Activated B cell treated with CpG ODN at 0.5 μM for 24 hours (primary cell): ENCODE results near the gene KIF26B. TPM values are rescaled to one million over a fixed set of nuclear protein-coding genes. Genes with fewer than 3 reads are reported as not detected.

Experiments used
- ATAC-seq: fragments of 200-7000 bp; cut with Tn5 transposase; one replicate; pipeline ENCODE4 v1.10.0; 2021; ENCODE audit warnings: low read depth, mild to moderate bottlenecking, moderate library complexity
- CTCF ChIA-PET: fragments of 350-600 bp; sonication (Branson Sonifier 250); formaldehyde crosslinking; loops from one replicate; lab custom pipeline; 2021; ENCODE audit warnings: antibody characterized with exemption; lab: Charles Lee
- POLR2A ChIA-PET: fragments of 350-600 bp; sonication (Branson Sonifier 250); formaldehyde crosslinking; loops from one replicate; lab custom pipeline; 2021; ENCODE audit warnings: antibody characterized with exemption; lab: Charles Lee
- DNase-seq: peaks from one replicate; pipeline ENCODE4 v3.0.0; 2022
- H3K27ac Mint-ChIP-seq: one replicate; pipeline ENCODE4 v1.8.0; 2020; ENCODE audit warnings: mixed read lengths
- H3K27me3 Mint-ChIP-seq: one replicate; pipeline ENCODE4 v1.8.0; 2021; ENCODE audit warnings: mixed read lengths
- H3K36me3 Mint-ChIP-seq: one replicate; pipeline ENCODE4 v1.8.0; 2021; ENCODE audit warnings: low read depth, mixed read lengths
- H3K4me1 Mint-ChIP-seq: one replicate; pipeline ENCODE4 v1.8.0; 2021; ENCODE audit warnings: mixed read lengths
- H3K4me3 Mint-ChIP-seq: one replicate; pipeline ENCODE4 v1.8.0; 2020; ENCODE audit warnings: mild to moderate bottlenecking, mixed read lengths
- H3K9me3 Mint-ChIP-seq: one replicate; pipeline ENCODE4 v1.8.0; 2020; ENCODE audit warnings: mixed read lengths
- intact Hi-C: fragments of 100-400 bp; cut with micrococcal nuclease; formaldehyde crosslinking; loops from one replicate; pipeline ENCODE4 v1.15.1; 2024
- total RNA-seq: library from RNA; stranded (reverse); gene quantifications from 2 replicates; pipeline ENCODE4 v1.2.3, GENCODE V29; 2022
- TF ChIP-seq, protein P1 (sequence below): fragments of 200-600 bp; IDR thresholded peaks from one replicate; pipeline ENCODE4 v1.8.0; 2022; ENCODE audit warnings: antibody characterized with exemption, mild to moderate bottlenecking

KIF26B gene
- total RNA-seq: 1.7 TPM in 2 replicates

DNA sequence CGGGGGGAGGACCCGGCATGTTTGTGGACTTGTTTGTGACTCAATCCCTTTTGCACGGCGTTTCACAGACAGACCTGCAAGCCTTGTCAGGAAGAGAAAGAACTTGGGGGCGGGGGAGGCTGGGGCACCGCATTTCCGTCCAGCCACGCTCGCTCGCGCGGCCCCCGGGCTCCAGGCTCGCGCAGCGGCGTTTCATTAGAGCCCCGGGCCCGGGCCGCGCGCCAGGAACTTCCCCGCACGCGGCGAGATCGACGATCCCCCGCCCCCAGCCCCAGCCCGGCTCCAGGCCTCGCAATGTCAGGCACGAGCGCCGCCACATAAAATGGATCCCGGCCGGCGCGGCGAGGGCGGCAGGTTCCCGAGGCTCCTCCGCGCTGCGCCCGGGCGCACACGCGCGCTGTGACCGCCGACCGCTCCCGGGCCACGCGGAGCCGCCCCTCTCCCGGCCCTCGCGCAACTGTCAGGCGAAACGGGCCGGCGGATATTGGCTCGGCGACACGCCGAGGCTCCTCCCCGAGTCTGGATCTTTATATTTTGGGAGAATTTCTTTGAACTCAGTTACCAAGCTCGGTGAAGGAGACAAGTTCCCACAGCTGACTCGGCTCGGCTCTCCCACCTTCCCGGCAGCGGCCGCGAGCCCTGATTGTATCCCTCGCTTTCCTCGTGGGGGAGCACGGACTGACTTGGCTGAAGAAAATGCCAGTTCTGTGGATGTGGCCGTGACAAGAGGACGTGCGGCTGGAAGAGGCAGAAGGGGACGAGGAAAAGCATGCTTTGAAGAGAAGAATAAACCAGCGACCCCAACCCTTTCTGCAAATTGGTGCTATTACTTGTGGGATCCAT, at the start of gene KIF26B:
TSS of gene KIF26B (plus strand) at position 557 of the 843 bp plus-strand sequence. CDS start 440 bp downstream, outside the sequence.
- peaks cover 43% of the 10 kb centered on the region for H3K27me3 Mint-ChIP-seq
- H3K36me3 Mint-ChIP-seq: no peaks in the 10 kb centered on the region
- ChIA-PET POLR2A (no interaction called here), CTCF (interaction anchor here (1.1 to 4.2 kb wide), 4 partner anchors 846 to 1126 kb away, joined by 3 to 74 read pairs (median 11); no protein-coding TSS in a partner anchor)
- H3K9me3 Mint-ChIP-seq: peaks cover under 1% of the 10 kb centered on the region
- H3K4me3 Mint-ChIP-seq: peak within 1 kb of the TSS; percentile 88
- ATAC-seq: no peak
- peaks cover 28% of the 10 kb centered on the region for H3K4me1 Mint-ChIP-seq
- H3K27ac Mint-ChIP-seq: no peak within 1 kb of the TSS
- intact Hi-C loops: loop anchor here (10.0 kb wide), 3 partner anchors 290 to 700 kb away; partner anchors contain the start of genes ADSS2 and HNRNPU
- peak; percentile 31 for DNase-seq
- TF ChIP-seq, protein P1, sequence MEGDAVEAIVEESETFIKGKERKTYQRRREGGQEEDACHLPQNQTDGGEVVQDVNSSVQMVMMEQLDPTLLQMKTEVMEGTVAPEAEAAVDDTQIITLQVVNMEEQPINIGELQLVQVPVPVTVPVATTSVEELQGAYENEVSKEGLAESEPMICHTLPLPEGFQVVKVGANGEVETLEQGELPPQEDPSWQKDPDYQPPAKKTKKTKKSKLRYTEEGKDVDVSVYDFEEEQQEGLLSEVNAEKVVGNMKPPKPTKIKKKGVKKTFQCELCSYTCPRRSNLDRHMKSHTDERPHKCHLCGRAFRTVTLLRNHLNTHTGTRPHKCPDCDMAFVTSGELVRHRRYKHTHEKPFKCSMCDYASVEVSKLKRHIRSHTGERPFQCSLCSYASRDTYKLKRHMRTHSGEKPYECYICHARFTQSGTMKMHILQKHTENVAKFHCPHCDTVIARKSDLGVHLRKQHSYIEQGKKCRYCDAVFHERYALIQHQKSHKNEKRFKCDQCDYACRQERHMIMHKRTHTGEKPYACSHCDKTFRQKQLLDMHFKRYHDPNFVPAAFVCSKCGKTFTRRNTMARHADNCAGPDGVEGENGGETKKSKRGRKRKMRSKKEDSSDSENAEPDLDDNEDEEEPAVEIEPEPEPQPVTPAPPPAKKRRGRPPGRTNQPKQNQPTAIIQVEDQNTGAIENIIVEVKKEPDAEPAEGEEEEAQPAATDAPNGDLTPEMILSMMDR: no peak

DNA sequence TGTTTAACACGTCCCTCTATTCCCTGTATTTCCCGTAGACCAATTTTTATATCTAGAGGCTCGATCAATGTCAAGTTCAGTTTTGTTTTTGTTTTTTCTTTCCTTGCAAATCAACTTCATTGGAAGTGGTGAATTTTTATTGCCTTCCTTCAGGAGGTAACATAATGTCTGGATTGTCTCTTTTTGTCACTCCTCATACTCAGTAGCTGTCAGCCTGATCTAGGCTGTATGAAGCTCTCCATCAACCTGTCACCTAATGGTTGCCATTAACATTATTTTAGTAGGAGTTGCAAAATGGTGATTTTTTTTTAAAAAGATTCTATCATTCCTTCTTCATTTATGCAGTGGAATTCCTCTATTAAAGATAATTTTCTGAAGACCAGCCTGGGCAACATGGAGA, 49.7 kb upstream of the KIF26B start:
- no peak overlapping the region for H3K4me3 Mint-ChIP-seq
- no peak for ATAC-seq
- ChIA-PET CTCF (no interaction called here), POLR2A (no interaction called here)
- intact Hi-C loops: no loop called here
- TF ChIP-seq, protein P1: no peak
- no peaks in the 10 kb centered on the region for H3K27me3 Mint-ChIP-seq
- peaks cover 2% of the 10 kb centered on the region for H3K9me3 Mint-ChIP-seq
- no peaks in the 10 kb centered on the region for H3K36me3 Mint-ChIP-seq
- DNase-seq: no peak
- H3K27ac Mint-ChIP-seq: no peak overlapping the region
- H3K4me1 Mint-ChIP-seq: no peaks in the 10 kb centered on the region

DNA sequence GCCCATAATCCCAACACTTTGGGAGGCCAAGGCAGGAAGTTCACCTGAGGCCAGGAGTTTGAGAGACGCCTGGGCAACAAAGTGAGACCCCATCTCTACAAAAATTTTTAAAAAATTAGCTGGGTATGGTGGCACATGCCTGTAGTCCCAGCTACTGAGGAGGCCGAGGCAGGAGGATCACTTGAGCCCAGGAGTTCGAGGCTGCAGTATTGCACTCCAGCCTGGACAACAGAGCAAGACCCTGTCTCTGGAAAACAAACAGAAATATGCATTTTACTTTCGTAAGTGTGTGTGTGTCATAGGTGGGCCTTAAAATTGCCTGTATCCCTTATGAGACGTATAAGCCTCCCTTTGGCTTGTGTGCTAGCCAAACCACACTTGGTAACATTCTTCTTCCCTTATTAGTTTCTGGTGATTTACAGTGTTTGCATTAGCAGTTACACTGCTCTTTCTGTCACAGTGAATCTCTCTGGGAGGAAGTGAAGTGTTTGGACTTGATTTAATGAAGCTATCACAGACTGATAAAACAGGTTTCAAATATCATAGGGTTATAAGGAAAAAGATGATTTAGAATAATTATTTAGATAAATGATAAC, 48.9 kb upstream of the KIF26B start:
- TF ChIP-seq, protein P1: no peak
- DNase-seq (no peak), ATAC-seq (no peak)
- H3K4me1 Mint-ChIP-seq: no peaks in the 10 kb centered on the region
- peaks cover 2% of the 10 kb centered on the region for H3K9me3 Mint-ChIP-seq
- ChIA-PET CTCF (no interaction called here), POLR2A (no interaction called here)
- H3K27me3 Mint-ChIP-seq: no peaks in the 10 kb centered on the region
- intact Hi-C loops: no loop called here
- H3K27ac Mint-ChIP-seq: no peak overlapping the region
- no peak overlapping the region for H3K4me3 Mint-ChIP-seq
- no peaks in the 10 kb centered on the region for H3K36me3 Mint-ChIP-seq

DNA sequence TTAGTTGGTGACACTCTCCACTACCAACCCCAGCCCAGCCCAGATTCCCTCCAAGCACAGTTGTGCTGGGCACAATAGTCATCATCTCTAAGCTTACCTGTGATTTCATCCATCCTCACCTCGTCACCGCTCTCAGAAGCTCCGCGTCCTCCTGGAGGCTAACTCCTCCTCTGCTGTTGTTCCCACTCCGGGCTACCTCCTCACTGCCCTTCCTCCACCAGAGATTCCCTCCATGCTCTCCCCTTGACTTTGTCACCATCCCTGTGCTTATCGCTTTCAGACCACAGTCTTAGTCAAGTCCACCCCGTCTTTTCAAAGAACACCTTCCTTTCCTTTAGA, 47.0 kb upstream of the KIF26B start:
- CTCF ChIA-PET: no interaction called here
- H3K27me3 Mint-ChIP-seq: no peaks in the 10 kb centered on the region
- H3K27ac Mint-ChIP-seq: no peak overlapping the region

DNA sequence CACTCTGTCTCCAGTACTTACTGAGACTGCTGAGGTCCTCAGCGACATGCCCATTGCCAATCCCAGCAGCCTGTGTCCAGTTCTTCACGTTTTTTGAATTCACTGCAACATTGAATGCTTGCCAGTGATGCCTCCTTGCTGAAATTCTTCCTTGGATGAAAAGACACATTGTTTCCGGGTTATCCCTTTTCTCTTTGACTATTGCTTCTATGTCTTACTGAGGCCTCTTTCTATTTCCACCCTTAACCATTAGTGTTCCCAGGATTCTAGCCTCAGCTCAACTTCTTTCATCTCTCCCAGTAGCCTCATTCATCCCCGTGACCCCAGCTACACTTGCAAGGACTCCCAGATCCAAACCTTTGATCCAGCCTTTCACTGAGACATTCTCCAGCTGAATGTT, 46.5 kb upstream of the KIF26B start:
- no peak for ATAC-seq
- H3K27ac Mint-ChIP-seq: no peak overlapping the region
- TF ChIP-seq, protein P1: no peak

More for the DNA sequence above, 47.0 kb upstream of the KIF26B start:
- Mint-ChIP-seq H3K9me3 (no peaks in the 10 kb centered on the region), H3K36me3 (no peaks in the 10 kb centered on the region), H3K4me3 (no peak overlapping the region), H3K4me1 (no peaks in the 10 kb centered on the region)
- POLR2A ChIA-PET: no interaction called here
- TF ChIP-seq, protein P1: no peak
- DNase-seq (no peak), ATAC-seq (no peak)
- intact Hi-C loops: no loop called here

More for the DNA sequence above, 46.5 kb upstream of the KIF26B start:
- H3K36me3 Mint-ChIP-seq: no peaks in the 10 kb centered on the region
- H3K4me1 Mint-ChIP-seq: no peaks in the 10 kb centered on the region
- DNase-seq: no peak
- H3K9me3 Mint-ChIP-seq: no peaks in the 10 kb centered on the region
- no peak overlapping the region for H3K4me3 Mint-ChIP-seq
- POLR2A ChIA-PET: no interaction called here
- CTCF ChIA-PET: no interaction called here
- intact Hi-C loops: no loop called here
- no peaks in the 10 kb centered on the region for H3K27me3 Mint-ChIP-seq
